K562 (cell line): Measurements from ENCODE around the gene IRF1.

Experiments used
- HCFC1 ChIP-seq: IDR thresholded peaks from 2 replicates; pipeline ENCODE4 v1.6.1; 2012; ENCODE audit warnings: low read depth, low read length, improper control_type of control experiment
- KLF1 ChIP-seq: fragments of 450-650 bp; IDR thresholded peaks from 2 replicates; pipeline ENCODE4 v1.6.1; 2016; ENCODE audit warnings: missing genetic modification characterization, missing compliant biosample characterization
- TEAD4 ChIP-seq, 2 experiments: sonication (generic) in 1 of 2; formaldehyde crosslinking in 1 of 2; IDR thresholded peaks; 2 replicates each; pipeline versions ENCODE4 v1.6.1 to v1.8.0; 2012 to 2022; ENCODE audit warnings: borderline replicate concordance in 1 of 2, inconsistent platforms in 1 of 2, low read length in 1 of 2, mild to moderate bottlenecking in 1 of 2, missing genetic modification reagents in 1 of 2

- TF ChIP-seq KLF1 (no peak), TEAD4 (IDR thresholded peaks at IDR 0.05; ENCODE audit: low read length) (no peak), TEAD4 (CRISPR knock-in tag; IDR thresholded peaks at IDR 0.05; ENCODE audit: borderline replicate concordance) (no peak), HCFC1 (no peak; the same call in 1 of the 2 replicates)
These were observed 596 bp downstream of the IRF1 start for GRCh38 chr5:132489871-132490483.
